Pancreas (tissue), 10 donors: ENCODE measurements around the gene KCND2. TPM values are rescaled to one million over a fixed set of nuclear protein-coding genes. Genes with fewer than 3 reads are reported as not detected.

Experiments
- ATAC-seq, 4 donors: fragments of 200-7000 bp; cut with Tn5 transposase; one replicate each; pipeline versions ENCODE4 v1.8.0 to v1.9.1; 2020; ENCODE audit warnings: mild to moderate bottlenecking in 4 of 4, moderate library complexity in 4 of 4
- DNase-seq, 6 donors: peaks; one replicate each; pipeline ENCODE4 v3.0.0-alpha.2; 2020
- FAIRE-seq: peaks from 2 replicates; lab custom pipeline; 2012; peaks lifted over from hg19 to GRCh38; lab: Jason Lieb, UNC
- H3K27ac ChIP-seq, 4 donors: fragments of 200-600 bp; sonication (generic); 1 replicate in 3 of 4; 2 replicates in 1 of 4; pipeline versions ENCODE4 v1.5.0 to v1.8.0; 2020
- H3K27me3 ChIP-seq, 4 donors: fragments of 200-600 bp; one replicate each; pipeline ENCODE4 v1.8.0; 2021
- H3K36me3 ChIP-seq, 3 donors: fragments of 200-600 bp; sonication (generic) in 1 of 3; one replicate each; pipeline versions ENCODE4 v1.5.0 to v1.8.0; 2020 to 2021
- H3K4me1 ChIP-seq, 3 donors: fragments of 200-600 bp; one replicate each; pipeline ENCODE4 v1.8.0; 2021
- H3K4me3 ChIP-seq, 4 donors: fragments of 200-600 bp; sonication (generic) in 2 of 4; one replicate each; pipeline versions ENCODE4 v1.5.0 to v1.8.0; 2020 to 2021
- H3K9me3 ChIP-seq, 4 donors: fragments of 200-600 bp; one replicate each; pipeline ENCODE4 v1.8.0; 2021
- CTCF ChIP-seq, 4 donors: fragments of 200-600 bp; sonication (generic) in 3 of 4; IDR thresholded peaks; one replicate each; pipeline versions ENCODE4 v1.5.0 to v1.8.0; 2021; ENCODE audit warnings: antibody characterized with exemption in 4 of 4
- WGBS, 2 donors: extraction: QIAGEN DNeasy Blood & Tissue Kit; methylation state at CpG; one replicate each; pipeline ENCODE4 v1.1.7; 2013; 5-methylcytosine and 5-hydroxymethylcytosine counted together
- intact Hi-C, 3 donors: fragments of 100-400 bp; cut with DNase I; formaldehyde crosslinking; loops; one replicate each; pipeline versions ENCODE4 v1.11.1 to v1.14.2; 2022
- polyA plus RNA-seq, 2 donors: library from polyadenylated mRNA; stranded (reverse); fragments of 200-250 nt; gene quantifications; one replicate each; pipeline ENCODE4 v1.2.3, GENCODE V29; 2013
- total RNA-seq, 6 donors: library from RNA; stranded (reverse); fragmentation: NEBNext Ultra II Directional in 4 of 6; extraction: Animal tissue kit (Norgen Biotek cat#: 25700) in 4 of 6; gene quantifications; one replicate each; pipeline versions ENCODE4 v1.2.1 to v1.2.4, GENCODE V29; 2021 to 2023
- donor health status: healthy with polysubstance abuse.
- donor health status: DM: no; HTN: no; CAD: no; lungs with moderate emphysema.
- donor health status: DM: no; HTN: no; CAD: no.
- donor health status: control.
- donor health status: control.
- donor health status: Bipolar disorder and iron deficiency.
- donor health status: DM: yes; HTN: yes; CAD: no.
- donor health status: DM: no; HTN: no; CAD: no.
- donor health status: DM: no; HTN: no; CAD: no.
- donor health status: DM: yes; HTN: yes; CAD: no.

Gene KCND2
- total and polyA plus RNA-seq, 8 donors = 0.11 to 1.2 (median 0.27) TPM

- no peak overlapping the region for H3K4me3 ChIP-seq
- 83 to 90% methylated on average over 3 of the region's 3 CpGs for WGBS, 2 donors
- ATAC-seq = no peak
- DNase-seq = no peak
- H3K36me3 ChIP-seq = no peaks in the 10 kb centered on the region
- H3K27me3 ChIP-seq = no peaks in the 10 kb centered on the region
- H3K27ac ChIP-seq = no peak overlapping the region
- no peaks in the 10 kb centered on the region for H3K9me3 ChIP-seq
- H3K4me1 ChIP-seq = no peaks in the 10 kb centered on the region
- intact Hi-C loops = no loop called here
- TF ChIP-seq CTCF (IDR thresholded peaks at IDR 0.05) = no peak
- no peak for FAIRE-seq
Observed at GRCh38 chr7:120353171-120353570, 80.2 kb downstream of the KCND2 start.

GRCh38 chr7:120360918-120361317, 87.9 kb downstream of the KCND2 start:
- Histone ChIP-seq H3K36me3 (no peaks in the 10 kb centered on the region), H3K27ac (no peak overlapping the region), H3K4me3 (no peak overlapping the region), H3K4me1 (no peaks in the 10 kb centered on the region), H3K9me3 (no peaks in the 10 kb centered on the region), H3K27me3 (no peaks in the 10 kb centered on the region)
- TF ChIP-seq CTCF (IDR thresholded peaks at IDR 0.05) = no peak
- no peak for ATAC-seq
- DNase-seq = no peak
- intact Hi-C loops = no loop called here
- no peak for FAIRE-seq

GRCh38 chr7:120363414-120363813, 90.4 kb downstream of the KCND2 start:
- no peak for ATAC-seq
- Histone ChIP-seq H3K4me3 (no peak overlapping the region), H3K27ac (no peak overlapping the region), H3K4me1 (no peaks in the 10 kb centered on the region), H3K27me3 (no peaks in the 10 kb centered on the region), H3K36me3 (no peaks in the 10 kb centered on the region), H3K9me3 (no peaks in the 10 kb centered on the region)
- intact Hi-C loops = no loop called here
- TF ChIP-seq CTCF (IDR thresholded peaks at IDR 0.05) = no peak
- no peak for FAIRE-seq
- DNase-seq = no peak

GRCh38 chr7:120370954-120371353, 98.0 kb downstream of the KCND2 start:
- WGBS, 2 donors = 63 to 78% methylated on average over 2 of the region's 2 CpGs
- Histone ChIP-seq H3K4me3 (no peak overlapping the region), H3K36me3 (no peaks in the 10 kb centered on the region), H3K27ac (no peak overlapping the region), H3K9me3 (no peaks in the 10 kb centered on the region), H3K4me1 (no peaks in the 10 kb centered on the region), H3K27me3 (no peaks in the 10 kb centered on the region)
- no peak for TF ChIP-seq CTCF (IDR thresholded peaks at IDR 0.05)
- ATAC-seq = no peak
- intact Hi-C loops = no loop called here
- FAIRE-seq = no peak
- no peak for DNase-seq

GRCh38 chr7:120373174-120373573, 100.2 kb downstream of the KCND2 start:
- ATAC-seq = no peak
- Histone ChIP-seq H3K36me3 (no peaks in the 10 kb centered on the region), H3K4me1 (no peaks in the 10 kb centered on the region), H3K9me3 (no peaks in the 10 kb centered on the region), H3K27ac (no peak overlapping the region), H3K4me3 (no peak overlapping the region), H3K27me3 (no peaks in the 10 kb centered on the region)
- FAIRE-seq = no peak
- intact Hi-C loops = no loop called here
- no peak for TF ChIP-seq CTCF (IDR thresholded peaks at IDR 0.05)
- no peak for DNase-seq
